Activated T-helper 1 cell treated with anti-CD3 and anti-CD28 coated beads, Interleukin-2, amount 50 U/mL, for 16 hours (primary cell): ENCODE measurements around the gene TNFRSF25.

ENCODE experiments used
- DNase-seq, 2 donors: peaks; one replicate each; pipeline ENCODE4 v3.0.0-alpha.2; 2020; ENCODE audit warnings: low read depth in 1 of 2, low spot score in 1 of 2

Gene TNFRSF25, protein sequence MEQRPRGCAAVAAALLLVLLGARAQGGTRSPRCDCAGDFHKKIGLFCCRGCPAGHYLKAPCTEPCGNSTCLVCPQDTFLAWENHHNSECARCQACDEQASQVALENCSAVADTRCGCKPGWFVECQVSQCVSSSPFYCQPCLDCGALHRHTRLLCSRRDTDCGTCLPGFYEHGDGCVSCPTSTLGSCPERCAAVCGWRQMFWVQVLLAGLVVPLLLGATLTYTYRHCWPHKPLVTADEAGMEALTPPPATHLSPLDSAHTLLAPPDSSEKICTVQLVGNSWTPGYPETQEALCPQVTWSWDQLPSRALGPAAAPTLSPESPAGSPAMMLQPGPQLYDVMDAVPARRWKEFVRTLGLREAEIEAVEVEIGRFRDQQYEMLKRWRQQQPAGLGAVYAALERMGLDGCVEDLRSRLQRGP

DNA sequence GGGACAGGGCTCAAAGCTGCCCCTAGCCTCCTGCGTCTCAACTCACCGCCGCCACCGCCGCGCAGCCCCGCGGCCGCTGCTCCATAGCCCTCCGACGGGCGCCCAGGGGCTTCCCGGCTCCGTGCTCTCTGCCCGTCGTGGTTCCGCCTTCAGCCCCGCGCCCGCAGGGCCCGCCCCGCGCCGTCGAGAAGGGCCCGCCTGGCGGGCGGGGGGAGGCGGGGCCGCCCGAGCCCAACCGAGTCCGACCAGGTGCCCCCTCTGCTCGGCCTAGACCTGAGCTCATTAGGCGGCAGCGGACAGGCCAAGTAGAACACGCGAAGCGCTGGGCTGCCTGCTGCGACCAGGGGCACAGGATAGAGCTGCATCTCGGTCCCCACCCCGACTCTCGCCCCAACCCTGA is at the start of gene TNFRSF25:
Gene TNFRSF25 (minus strand): TSS at position 151 of the 400 bp plus-strand sequence. CDS start 66 bp downstream, at position 85.
- DNase-seq = peak; percentile 44 to 48

DNA sequence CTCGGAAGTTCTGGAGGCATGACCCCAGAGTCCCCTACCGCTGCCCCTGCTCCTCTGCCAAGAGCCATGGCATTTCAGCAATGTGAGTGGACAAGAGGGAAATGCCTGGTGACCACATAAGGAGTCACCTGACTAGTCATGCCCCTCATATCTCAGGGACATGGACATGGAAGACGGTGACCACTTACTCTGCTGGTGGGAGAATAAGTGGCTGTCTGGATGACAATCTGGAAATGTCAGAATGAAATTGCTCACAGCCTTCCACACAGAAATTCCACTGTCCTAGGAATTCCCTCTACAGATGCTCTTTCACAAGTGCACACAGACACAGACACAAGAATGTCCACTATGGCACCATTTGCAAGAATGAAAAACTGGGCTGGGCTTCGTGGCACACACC is 49.8 kb upstream of the TNFRSF25 start:
- no peak for DNase-seq

DNA sequence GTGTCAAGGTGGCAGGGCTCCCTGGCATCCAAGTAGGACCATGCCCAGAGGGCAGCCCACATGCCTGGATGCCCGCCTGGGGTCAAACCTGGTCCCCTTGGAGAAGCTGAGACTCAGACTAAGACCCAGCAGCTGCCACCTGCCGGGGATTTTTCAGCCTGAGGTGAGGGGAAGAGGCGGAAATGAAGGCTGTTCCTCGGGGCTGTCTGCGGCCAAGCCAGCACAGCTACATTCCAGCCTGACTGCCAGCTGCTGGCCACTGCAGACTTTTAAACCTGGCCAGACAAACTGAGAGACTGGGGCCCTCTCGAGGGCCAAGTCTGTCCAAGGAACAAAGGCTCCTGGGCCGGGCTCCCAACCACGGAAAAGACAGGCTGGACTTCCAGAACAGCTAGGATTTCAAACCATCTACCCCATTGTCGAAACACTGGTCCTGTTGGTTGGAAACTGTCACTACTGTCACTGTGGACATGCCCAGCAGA is 47.4 kb upstream of the TNFRSF25 start:
- DNase-seq = no peak

DNA sequence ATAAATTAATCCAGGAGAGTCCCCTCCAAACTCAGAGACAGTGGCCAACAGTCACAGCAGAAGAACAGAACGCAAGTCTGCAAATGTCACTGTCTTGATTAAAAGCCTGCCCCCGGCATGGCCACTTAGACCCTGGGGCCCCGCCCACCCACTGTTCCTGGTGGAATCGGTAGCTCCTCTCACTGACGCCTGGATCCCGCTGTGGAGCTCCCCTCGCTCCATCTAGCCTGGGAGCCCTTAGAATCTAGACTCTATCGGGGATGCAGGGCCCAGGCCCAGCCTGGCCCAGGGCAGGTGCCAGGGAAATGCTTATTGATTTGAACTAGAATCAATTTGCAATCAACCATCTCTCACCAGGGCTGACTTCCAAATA is 46.9 kb upstream of the TNFRSF25 start:
- no peak for DNase-seq

DNA sequence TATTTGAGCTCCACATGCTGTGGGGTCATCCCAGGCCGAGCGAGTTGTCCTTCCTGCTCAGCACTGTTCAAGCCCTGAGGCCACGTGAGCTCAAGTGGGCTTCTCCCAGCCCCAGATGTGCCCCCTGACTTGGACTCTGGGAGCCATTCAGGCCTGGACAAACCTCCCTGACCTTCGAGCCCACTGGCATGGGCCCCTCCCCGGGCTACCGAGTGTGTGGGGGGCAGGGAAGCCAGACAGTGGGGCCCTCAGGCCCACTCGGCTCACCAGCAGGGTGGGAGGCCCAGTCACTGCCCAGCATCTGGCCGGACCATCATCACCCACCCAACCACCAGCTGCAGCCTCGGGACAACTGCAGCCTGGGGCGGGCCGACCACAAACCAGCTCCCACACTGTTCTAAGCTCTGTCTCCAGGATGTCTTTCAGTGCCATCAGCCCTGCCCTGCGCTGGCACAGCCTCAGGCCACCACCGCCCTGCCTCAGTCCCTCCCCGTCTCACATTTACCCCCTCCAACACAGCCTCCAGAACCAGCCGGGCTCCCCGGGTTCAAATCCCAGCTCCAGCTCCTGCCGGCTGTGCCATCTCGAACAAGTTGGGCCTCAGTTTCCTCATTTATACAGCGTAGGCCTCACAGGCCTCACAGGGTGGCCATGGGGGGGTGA is 46.4 kb upstream of the TNFRSF25 start:
- DNase-seq = no peak

DNA sequence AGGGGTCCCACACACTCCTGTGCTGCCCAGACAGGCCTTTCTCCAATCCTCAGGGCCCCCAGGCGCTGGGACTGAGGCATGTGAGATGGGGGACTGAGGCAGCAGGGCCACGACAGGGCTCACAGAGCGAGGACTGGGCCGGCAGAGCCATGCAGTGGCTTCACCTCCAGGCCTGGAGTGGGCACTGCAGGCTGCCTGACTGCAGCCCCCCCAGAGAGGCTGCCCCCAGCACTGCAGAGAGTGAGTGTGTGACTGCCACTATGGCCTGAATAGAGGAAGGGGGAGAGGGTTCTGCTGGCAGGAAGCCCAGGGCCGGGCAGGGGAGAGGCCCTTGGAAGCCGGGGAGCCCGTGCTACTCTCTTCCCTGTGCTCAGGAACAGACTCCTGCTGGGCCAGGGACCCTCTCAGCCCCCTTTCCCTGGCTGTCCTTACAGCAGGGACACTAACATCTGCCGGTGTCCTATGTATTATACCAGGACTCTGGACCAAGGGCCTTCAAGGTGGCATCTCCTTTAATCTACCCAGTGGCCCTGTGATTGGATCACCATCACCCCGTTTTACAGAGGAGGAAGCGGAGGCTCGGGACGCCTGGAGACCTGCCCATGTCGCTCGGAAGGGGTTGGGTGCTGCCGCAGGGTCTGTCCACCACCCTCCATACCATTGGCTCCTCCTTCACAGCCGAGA is 45.7 kb upstream of the TNFRSF25 start:
- no peak for DNase-seq

DNA sequence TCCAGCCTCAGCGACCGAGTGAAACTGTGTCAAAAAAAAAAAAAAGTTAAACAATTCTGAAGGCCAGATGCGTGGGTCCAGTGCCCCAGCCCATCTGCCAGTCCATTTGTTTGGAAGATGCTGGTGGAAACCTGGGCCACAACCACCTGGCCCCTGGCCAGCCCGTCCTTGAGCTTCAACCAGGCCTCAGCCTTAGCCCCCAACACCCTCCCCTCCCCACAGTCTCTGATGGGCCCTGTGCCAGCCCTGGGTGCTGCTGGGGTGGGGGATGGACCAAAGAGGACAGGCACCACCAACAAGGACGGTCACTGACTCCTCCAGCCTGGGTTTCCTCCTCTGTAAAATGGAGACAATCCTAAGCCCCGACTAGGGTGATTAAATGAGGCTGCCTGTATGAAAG is 45.1 kb upstream of the TNFRSF25 start:
- DNase-seq = no peak

DNA sequence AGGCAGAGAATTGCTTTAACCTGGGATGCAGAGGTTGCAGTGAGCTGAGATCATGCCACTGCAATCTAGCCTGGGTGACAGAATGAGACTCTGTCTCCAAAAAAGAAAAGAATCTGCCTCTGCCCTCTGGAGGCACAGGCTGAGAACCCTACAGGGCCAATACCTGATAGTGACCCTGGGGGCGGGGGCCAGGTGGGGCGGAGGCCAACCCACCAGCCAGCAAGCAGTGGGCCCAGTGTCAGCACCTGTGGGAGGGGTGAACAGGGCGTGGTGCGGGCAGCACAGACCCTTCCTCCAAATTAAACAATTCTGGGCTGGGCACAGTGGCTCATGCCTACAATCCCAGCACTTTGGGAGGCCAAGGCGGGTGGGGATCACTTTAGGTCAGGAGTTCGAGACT is 44.5 kb upstream of the TNFRSF25 start:
- no peak for DNase-seq

DNA sequence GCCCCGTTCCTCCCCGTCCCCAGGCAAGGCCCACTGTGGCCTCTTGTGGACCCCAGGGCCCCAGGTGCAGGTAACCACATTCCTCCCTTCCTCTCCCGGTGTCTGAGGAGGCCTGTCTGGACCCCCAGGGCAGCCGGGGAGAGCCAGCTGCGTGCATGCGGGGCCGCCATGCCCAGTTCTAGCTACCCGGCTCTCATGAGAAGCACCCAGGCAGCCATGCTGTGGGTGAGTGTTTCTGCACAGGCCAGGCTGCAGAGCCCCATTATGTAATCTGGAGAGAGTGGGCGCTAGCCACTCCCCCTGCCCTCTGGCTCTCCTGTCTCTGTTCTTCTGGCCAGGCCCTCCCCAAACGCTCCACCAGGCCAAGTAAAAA is 43.9 kb upstream of the TNFRSF25 start:
- DNase-seq = no peak

DNA sequence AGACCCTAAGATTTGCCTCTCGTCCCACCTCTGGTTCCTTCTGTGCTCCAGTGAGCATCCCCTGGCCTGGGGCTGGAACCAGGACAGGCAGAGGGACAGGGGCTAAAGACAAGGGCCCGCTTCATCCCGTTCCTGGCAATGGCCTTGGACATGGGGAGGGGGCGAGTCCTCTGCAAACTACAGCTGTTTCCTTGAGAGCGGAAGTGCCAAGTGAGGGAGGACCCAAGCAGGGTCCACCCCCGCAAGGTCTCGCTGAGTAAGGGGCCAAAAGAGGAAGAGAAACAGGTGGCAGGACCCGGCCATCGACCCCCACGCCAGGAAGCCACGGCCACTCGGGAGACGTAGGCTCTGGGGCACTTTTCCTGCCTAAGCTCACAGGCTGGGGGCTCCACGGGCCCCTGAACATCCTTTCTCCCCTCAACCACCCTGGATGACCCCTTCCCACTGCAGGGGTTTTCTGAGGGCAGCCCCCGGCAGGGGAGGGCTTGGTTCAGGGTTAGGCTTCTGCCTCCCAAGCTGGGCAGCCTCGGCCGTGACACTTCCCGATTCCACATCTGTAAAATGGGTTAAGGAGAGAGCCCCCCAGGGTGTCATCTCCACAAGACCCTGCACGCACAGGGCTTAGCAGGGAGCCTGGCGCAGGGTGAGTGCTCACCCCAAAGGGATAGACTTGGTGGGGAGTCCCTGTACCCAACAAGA is 43.4 kb upstream of the TNFRSF25 start:
- no peak for DNase-seq

DNA sequence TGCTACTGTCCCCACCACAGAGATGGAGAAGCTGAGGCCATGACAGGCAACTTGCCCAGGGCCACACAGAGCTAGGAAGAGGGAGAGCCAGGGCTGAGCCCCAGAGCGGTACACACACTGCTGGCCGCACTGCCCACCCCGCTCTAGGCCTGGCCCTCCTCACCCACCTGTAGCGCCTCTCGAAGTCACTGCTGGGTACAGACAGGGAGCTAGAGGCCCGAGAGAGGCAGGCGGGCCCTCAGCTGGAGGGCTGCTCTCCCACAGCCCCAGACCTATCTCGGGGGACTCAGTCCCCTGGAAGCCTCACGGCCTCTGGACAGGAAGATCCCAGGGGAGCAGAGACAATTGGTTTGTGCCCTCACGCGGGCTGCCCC is 42.8 kb upstream of the TNFRSF25 start:
- DNase-seq = no peak

DNA sequence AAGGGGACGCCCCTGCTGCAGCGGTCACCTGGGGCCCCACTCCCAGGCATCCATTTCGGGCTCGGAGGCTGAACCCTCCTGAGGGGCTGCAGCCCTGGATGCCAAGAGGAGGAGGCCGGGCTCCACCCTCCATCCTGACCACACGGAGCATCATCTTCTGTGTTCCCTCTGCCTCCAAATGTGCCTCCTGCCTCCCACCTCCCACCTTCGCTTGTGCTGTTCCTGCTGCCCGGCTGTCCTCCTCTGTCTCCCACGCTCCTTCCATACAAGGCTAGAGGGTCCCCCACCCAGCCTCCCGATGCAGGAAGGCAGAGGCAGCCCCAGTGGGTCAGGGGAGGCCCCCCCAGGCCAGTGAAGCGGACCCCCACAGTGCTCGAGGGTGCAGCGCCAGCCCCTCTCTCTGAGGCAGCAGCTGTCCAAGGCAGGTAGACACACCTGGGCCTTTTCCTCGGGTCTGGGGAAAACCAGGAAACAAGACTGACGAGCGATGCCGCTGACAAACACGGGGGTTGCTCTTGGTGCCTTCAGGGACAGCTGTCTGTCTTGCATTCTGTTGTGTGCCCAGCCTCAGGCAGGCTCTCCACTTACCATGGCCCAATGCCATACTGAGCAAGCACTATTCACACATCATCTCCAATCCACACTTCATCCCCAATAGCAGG is 42.3 kb upstream of the TNFRSF25 start:
- DNase-seq = no peak

DNA sequence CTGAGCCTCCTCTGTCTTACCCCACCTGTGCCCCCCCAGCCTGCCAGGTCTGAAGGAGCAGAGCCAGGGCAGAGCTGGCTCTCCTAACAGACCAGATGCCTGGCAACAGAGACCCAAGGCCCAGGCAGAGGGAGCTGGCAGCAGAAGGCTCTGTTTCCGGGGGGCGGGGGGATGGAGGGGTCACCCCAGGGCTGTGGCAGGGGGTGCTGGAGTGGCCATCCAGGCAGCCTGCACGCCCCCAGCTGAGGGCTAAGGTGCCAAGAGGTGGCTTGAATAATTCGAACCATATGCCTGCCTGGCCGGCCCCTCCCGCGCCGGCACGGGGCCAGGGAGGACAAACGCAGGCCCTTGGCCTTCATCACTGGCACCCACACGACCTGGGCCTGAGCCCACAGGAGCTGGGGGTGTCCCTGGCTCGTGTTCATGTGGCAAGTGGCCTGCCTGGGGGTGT is 41.5 kb upstream of the TNFRSF25 start:
- no peak for DNase-seq

DNA sequence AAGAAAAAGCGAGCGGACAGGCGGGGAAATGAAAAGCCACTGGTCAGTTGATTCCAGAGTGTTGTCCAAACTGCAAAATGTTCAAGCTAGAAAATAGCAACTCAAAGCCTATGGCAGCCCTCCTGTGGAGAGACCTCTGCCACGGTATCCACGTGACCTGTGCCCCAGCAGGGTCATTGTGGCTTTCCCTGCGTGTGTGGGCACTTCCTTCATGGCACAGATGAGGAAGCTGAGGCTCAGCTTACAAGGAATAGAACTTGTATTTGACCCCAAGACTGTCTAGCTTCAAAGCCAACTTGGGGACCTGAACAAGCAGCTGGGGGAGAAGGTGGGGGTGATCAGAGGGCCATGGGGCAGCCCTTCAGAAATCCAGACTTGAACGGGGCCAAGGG is 41.1 kb upstream of the TNFRSF25 start:
- DNase-seq = no peak

DNA sequence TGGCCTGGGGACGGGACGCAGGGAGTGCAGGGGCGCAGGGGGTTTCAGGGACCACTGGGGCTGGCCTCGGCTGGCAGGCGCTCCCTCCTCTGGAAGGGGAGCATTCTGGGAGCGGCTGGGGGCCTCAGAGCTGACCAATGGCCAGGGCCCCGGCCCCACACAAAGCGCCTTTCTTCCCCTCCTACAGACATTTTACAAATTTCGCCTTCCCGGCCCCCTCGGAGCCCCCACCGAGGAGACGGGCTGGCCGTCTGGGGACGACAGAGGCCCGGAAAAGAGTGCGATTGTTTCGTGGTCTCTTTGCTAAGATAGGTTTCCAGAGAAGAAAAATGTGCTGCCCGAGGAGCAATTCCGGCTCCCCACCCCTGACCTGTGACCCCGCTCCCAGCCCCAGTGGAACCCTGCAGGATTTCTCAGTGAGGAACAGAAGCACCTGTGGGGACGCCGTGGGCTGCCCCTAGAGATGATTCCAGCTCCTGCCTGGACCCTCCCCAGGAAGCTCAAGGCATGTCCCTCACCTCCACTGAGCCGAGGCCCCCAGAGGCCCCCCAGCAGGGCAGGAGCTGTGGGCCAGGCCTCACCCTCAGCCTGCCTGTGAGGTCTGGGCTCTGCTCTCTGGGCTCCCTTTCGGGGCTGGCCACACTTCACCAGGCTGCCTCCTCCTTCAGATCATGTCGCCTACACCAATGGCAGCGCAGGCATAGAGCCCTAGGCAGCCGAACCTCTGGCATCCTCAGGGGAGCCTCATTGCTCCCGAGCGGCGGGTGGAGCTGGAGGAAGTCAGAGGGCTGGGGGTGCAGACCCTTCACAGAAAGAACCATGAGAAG is 40.5 kb upstream of the TNFRSF25 start:
- DNase-seq = no peak

DNA sequence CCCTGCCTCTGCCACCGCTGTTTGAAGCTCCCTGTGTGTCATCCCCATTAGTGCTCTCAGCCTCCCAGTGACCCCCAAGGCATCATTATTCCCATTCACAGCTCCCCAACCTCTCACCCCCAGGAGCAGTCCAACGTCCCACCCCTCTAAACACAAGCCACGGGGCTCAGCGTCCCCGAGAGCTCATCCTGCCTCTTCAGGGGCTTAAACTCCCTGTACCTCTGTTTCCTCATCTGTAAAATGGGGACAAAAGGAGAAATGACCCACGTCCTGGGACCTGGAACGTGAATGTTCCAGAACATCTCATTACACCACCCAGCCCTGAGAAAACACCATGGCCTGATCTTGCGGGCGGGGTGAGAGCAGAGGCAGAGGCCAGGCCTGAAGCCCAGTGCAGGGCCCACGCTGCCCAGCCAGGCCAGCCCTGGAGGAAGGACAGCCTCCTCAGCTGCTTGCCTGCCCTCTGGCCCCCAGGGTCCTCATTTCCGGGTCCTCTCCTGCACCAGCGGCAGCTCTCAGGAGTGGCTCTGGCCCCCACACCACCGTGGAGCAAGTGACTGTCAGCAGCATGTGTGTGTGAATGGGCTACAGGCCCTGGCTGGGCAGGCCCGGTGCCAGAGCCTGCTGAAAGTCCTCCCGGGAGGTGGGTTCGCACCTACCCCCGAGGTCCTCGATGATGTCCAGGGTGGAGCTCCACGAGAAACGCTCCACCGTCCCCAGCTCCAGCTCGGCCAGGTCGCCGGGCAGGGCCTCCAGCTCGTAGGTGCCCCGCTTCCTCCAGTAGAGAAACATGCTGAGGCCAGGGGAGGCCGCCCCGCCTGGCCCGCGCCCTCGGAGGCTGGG is 39.6 kb upstream of the TNFRSF25 start:
- no peak for DNase-seq

DNA sequence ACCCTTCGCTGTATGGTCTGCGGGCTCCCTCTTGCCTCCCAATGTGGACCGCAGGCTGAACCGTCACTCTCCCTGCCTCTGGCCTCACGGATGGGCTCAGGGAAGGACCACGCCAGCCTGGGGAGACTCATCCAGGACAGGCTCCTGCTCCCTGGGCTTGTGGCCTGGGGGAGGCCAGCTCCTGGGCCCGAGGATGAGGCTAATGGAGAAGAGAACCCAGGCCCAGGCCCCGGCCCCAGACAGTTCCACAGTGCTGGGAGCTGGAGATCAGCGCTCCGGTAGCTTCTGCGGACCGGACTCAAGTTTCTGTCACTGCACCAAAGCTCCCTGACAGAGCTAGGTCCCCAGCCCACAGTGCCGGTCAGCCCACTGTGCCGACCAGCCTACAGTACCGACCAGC is 38.9 kb upstream of the TNFRSF25 start:
- no peak for DNase-seq

DNA sequence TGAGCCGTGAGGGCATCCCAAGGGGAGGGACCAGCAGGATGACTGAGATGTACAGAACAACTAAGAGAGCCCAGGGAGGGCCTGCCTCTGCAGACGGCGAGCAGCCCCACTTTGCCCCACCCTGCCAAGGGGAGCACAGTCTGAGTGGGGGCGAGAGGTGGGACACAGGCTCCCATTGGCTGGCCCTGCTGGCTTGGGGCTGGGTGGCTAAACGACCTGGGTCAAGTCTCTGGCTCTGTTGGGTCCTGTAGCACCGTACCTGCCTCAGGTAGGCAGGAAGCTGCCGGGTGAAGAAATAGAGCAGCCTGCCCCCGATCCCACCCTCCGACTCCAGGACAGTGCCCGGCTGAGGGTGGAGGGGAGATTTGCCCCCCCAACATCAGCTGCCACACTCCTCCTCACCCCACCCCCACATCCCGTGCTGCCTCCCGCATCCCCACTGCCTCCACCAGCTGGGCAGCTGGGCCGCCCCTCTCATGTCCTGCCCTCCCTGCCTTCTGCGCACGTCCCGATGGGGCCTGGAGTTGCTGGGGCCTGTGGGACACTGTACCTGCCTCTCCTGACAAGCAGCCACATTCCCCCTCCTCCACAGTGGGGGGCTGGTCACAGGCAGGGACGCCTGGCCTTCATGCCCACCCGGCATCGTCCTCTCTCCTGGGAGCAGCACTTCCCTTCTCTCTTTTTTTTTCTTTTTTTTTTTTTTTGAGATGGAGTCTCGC is 38.1 kb upstream of the TNFRSF25 start:
- no peak for DNase-seq
